ENCODE data around the gene UBL4A.
A peak's percentile ranks its signal among the peaks of the same experiment; 100 is the strongest.

UBL4A gene

GRCh38 chrX:154482786-154483185 lies 3.6 kb downstream of the UBL4A start:
- no peak for DNase-seq (ENCODE audit: low read depth in 3 of 3)

GRCh38 chrX:154481911-154482601 lies 4.4 kb downstream of the UBL4A start:
- no peak for DNase-seq (ENCODE audit: low read depth in 3 of 3)

- no peak for DNase-seq (ENCODE audit: low read depth in 3 of 3)
Measured at GRCh38 chrX:154481195-154481594, 5.2 kb downstream of the UBL4A start.

GRCh38 chrX:154478728-154479622 lies 7.4 kb downstream of the UBL4A start, which contains the start of gene LAGE3:
TSS of gene LAGE3 (minus strand) at chrX:154479281. CDS start at chrX:154478915, 366 bp downstream.
- DNase-seq (ENCODE audit: low read depth in 3 of 3), result peak; percentile 88

GRCh38 chrX:154477891-154478477 lies 8.4 kb downstream of the UBL4A start:
- DNase-seq (ENCODE audit: low read depth in 3 of 3), result no peak

- no peak for DNase-seq (ENCODE audit: low read depth in 3 of 3)
Measured at GRCh38 chrX:154476821-154477220, 9.6 kb downstream of the UBL4A start.

GRCh38 chrX:154473683-154474082 lies 12.7 kb downstream of the UBL4A start:
- no peak for DNase-seq (ENCODE audit: low read depth in 3 of 3)

GRCh38 chrX:154472685-154473632 lies 13.5 kb downstream of the UBL4A start:
- no peak for DNase-seq (ENCODE audit: low read depth in 3 of 3)

- no peak for DNase-seq (ENCODE audit: low read depth in 3 of 3)
Measured at GRCh38 chrX:154471839-154472684, 14.4 kb downstream of the UBL4A start.

GRCh38 chrX:154470914-154471568 lies 15.4 kb downstream of the UBL4A start:
- no peak for DNase-seq (ENCODE audit: low read depth in 3 of 3)

- DNase-seq (ENCODE audit: low read depth in 3 of 3), result no peak
Measured at GRCh38 chrX:154470434-154470833, 16.0 kb downstream of the UBL4A start.

- DNase-seq (ENCODE audit: low read depth in 3 of 3), result no peak
Measured at GRCh38 chrX:154469880-154470279, 16.5 kb downstream of the UBL4A start.

GRCh38 chrX:154469114-154469513 lies 17.3 kb downstream of the UBL4A start:
- no peak for DNase-seq (ENCODE audit: low read depth in 3 of 3)

- no peak for DNase-seq (ENCODE audit: low read depth in 3 of 3)
Measured at GRCh38 chrX:154468217-154468616, 18.2 kb downstream of the UBL4A start.

GRCh38 chrX:154467556-154467955 lies 18.9 kb downstream of the UBL4A start:
- no peak for DNase-seq (ENCODE audit: low read depth in 3 of 3)

GRCh38 chrX:154466907-154467306 lies 19.5 kb downstream of the UBL4A start:
- no peak for DNase-seq (ENCODE audit: low read depth in 3 of 3)

GRCh38 chrX:154466036-154466435 lies 20.4 kb downstream of the UBL4A start:
- no peak for DNase-seq (ENCODE audit: low read depth in 3 of 3)

GRCh38 chrX:154465601-154466000 lies 20.8 kb downstream of the UBL4A start:
- no peak for DNase-seq (ENCODE audit: low read depth in 3 of 3)

- DNase-seq (ENCODE audit: low read depth in 3 of 3), result no peak
Measured at GRCh38 chrX:154464806-154465365, 21.5 kb downstream of the UBL4A start.
